T-cell (primary cell): ENCODE data around the gene COL6A3. TPM values are rescaled to one million over a fixed set of nuclear protein-coding genes. Genes with fewer than 3 reads are reported as not detected.

ENCODE experiments used
- ATAC-seq, 4 experiments: fragments of 200-7000 bp in 3 of 4; fragments of 150-1000 bp in 1 of 4; cut with Tn5 transposase; replicated peaks in 1 of 4; 1 replicate in 3 of 4; 2 replicates in 1 of 4; pipeline ENCODE4 v1.10.0; 2021; ENCODE audit warnings: moderate library complexity in 3 of 4, mild to moderate bottlenecking in 2 of 4, moderate number of reproducible peaks in 1 of 4
- CTCF ChIA-PET, 2 donors: fragments of 300-600 bp; sonication (Branson Sonifier 250); formaldehyde crosslinking; loops; one replicate each; lab custom pipeline; 2022; ENCODE audit warnings: antibody characterized with exemption in 2 of 2; lab: Charles Lee
- POLR2A ChIA-PET, 2 donors: fragments of 300-600 bp; sonication (Branson Sonifier 250); formaldehyde crosslinking; loops; one replicate each; lab custom pipeline; 2022; ENCODE audit warnings: antibody characterized with exemption in 2 of 2; lab: Charles Lee
- DNase-seq, 35 experiments: peaks; one replicate each; pipeline versions ENCODE4 v3.0.0 to v3.0.0-alpha.2; 2013 to 2023
- H3K27ac ChIP-seq: one replicate; pipeline ENCODE4 v1.5.1; 2013; ENCODE audit warnings: low read length
- H3K27me3 ChIP-seq, 2 experiments: replicated peaks in 1 of 2; 1 replicate in 1 of 2; 2 replicates in 1 of 2; pipeline versions ENCODE4 v1.6.1 to v1.7.0; 2013; ENCODE audit warnings: low read length in 1 of 2, mixed read lengths in 1 of 2; ENCODE audit not compliant: control insufficient read depth in 2 of 2, insufficient read depth in 2 of 2; ENCODE audit errors: extremely low read depth in 1 of 2
- H3K36me3 ChIP-seq, 2 donors: 1 replicate in 1 of 2; 2 replicates in 1 of 2; pipeline versions ENCODE4 v1.6.1 to v1.7.0; 2013; ENCODE audit warnings: low read length in 1 of 2; ENCODE audit not compliant: control insufficient read depth in 2 of 2, insufficient read depth in 1 of 2; ENCODE audit errors: extremely low read depth in 1 of 2
- H3K4me1 ChIP-seq, 2 experiments: 1 replicate in 1 of 2; 2 replicates in 1 of 2; pipeline versions ENCODE4 v1.6.1 to v1.7.0; 2013; ENCODE audit warnings: low read length in 2 of 2, mixed read lengths in 1 of 2; ENCODE audit not compliant: insufficient read depth in 2 of 2, control insufficient read depth in 1 of 2; ENCODE audit errors: extremely low read depth in 1 of 2
- H3K4me3 ChIP-seq, 2 donors: 1 replicate in 1 of 2; 2 replicates in 1 of 2; pipeline versions ENCODE4 v1.5.1 to v1.7.0; 2013; ENCODE audit warnings: mild to moderate bottlenecking in 2 of 2, low read length in 1 of 2, moderate library complexity in 1 of 2; ENCODE audit not compliant: control insufficient read depth in 1 of 2; ENCODE audit errors: extremely low read depth in 1 of 2
- H3K9me3 ChIP-seq: 2 replicates; pipeline ENCODE4 v1.7.0; 2013
- H3K27ac Mint-ChIP-seq, 2 donors: one replicate each; pipeline ENCODE4 v1.8.0; 2020 to 2021; ENCODE audit warnings: mild to moderate bottlenecking in 2 of 2, mixed read lengths in 2 of 2
- H3K27me3 Mint-ChIP-seq, 2 donors: one replicate each; pipeline ENCODE4 v1.8.0; 2021 to 2022; ENCODE audit warnings: mixed read lengths in 2 of 2
- H3K36me3 Mint-ChIP-seq: one replicate; pipeline ENCODE4 v1.8.0; 2021; ENCODE audit warnings: mixed read lengths
- H3K4me1 Mint-ChIP-seq, 3 donors: one replicate each; pipeline ENCODE4 v1.8.0; 2020 to 2022; ENCODE audit warnings: mixed read lengths in 3 of 3, mild to moderate bottlenecking in 1 of 3
- H3K4me3 Mint-ChIP-seq, 3 donors: one replicate each; pipeline ENCODE4 v1.8.0; 2020 to 2022; ENCODE audit warnings: mild to moderate bottlenecking in 3 of 3, mixed read lengths in 3 of 3, moderate library complexity in 3 of 3
- H3K9me3 Mint-ChIP-seq, 3 donors: one replicate each; pipeline ENCODE4 v1.8.0; 2020 to 2022; ENCODE audit warnings: mixed read lengths in 3 of 3
- WGBS: methylation state at CpG from one replicate; pipeline ENCODE4 v1.1.5; 2013; ENCODE audit warnings: missing lambda C conversion rate; ENCODE audit not compliant: insufficient coverage; 5-methylcytosine and 5-hydroxymethylcytosine counted together
- total RNA-seq, 35 experiments: library from RNA in 6 of 35; stranded (reverse) in 6 of 35; fragments of 120-200 nt in 1 of 35; gene quantifications; one replicate each; pipeline versions ENCODE4 v1.2.1 to v1.2.4 and lab custom pipeline; 2013 to 2026

Gene COL6A3
- total RNA-seq, 5 donors from 2014 or later (not counting 1 experiment from before 2014, with no cell fraction given): 1.5 to 2.9 (median 2.5) TPM

DNA sequence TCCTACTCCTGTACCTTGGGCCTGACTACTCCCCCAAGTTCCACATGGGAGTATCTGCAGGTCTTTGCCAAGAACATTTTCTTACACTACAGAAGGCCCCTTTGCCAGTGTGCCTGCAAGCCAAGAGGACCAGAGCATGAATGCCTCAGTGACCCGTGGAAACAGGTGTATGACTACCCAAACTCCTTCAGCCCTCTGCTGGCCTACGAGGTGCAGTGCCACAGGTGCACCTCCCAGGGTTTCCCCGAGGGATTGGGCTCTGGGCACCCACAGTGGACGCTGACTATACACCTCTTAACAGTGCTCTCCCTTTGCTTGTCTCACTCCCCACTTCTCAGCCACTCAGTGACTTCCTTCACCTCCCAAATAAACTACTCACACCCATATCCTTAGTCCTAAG is 91.4 kb downstream of the COL6A3 start:
- Histone ChIP-seq H3K27ac (no peak overlapping the region), H3K27me3 (peaks cover 0 to 4% of the 10 kb centered on the region in 2 experiments), H3K4me1 (no peaks in the 10 kb centered on the region), H3K9me3 (no peaks in the 10 kb centered on the region), H3K4me3 (no peak overlapping the region), H3K36me3 (no peaks in the 10 kb centered on the region)
- DNase-seq (no peak), ATAC-seq (no peak)
- Mint-ChIP-seq H3K27ac (no peak overlapping the region), H3K4me1 (no peaks in the 10 kb centered on the region), H3K36me3 (peaks cover 3% of the 10 kb centered on the region), H3K4me3 (no peak overlapping the region), H3K9me3 (no peaks in the 10 kb centered on the region), H3K27me3 (peaks cover 8 to 11% of the 10 kb centered on the region in 2 donors)
- 36% methylated on average over 4 of the region's 4 CpGs for WGBS
- ChIA-PET POLR2A (no interaction called here), CTCF (no interaction called here)

DNA sequence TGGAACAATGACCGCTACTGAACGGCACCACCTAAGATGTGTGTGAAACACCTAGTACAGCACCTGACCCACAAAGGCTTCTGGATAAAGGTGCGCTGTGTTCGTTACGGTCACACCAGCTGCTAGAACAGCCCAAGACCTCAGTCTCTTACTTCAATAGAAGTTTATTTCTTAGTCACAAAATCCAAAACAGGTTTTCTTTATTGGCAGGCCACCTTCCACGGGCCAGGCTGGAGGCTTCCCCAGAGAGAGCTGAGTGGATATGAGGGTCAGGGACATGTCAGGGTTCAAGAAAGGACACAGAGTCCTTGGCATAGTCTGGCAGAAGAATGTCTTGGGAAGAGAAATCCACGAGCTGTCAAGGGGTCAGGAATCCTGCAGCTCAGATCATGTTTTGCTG is 92.2 kb downstream of the COL6A3 start:
- Histone ChIP-seq H3K27ac (no peak overlapping the region), H3K4me3 (no peak overlapping the region), H3K36me3 (no peaks in the 10 kb centered on the region), H3K4me1 (no peaks in the 10 kb centered on the region), H3K9me3 (no peaks in the 10 kb centered on the region), H3K27me3 (peaks cover 0 to 4% of the 10 kb centered on the region in 2 experiments)
- ChIA-PET CTCF (no interaction called here), POLR2A (no interaction called here)
- peaks cover 3% of the 10 kb centered on the region for H3K36me3 Mint-ChIP-seq
- no peak overlapping the region for H3K27ac Mint-ChIP-seq
- ATAC-seq (no peak), DNase-seq (no peak)
- no peak overlapping the region for H3K4me3 Mint-ChIP-seq
- 89% methylated on average over 2 of the region's 7 CpGs for WGBS
- H3K9me3 Mint-ChIP-seq: no peaks in the 10 kb centered on the region
- H3K27me3 Mint-ChIP-seq: peaks cover 10 to 16% of the 10 kb centered on the region in 2 donors
- H3K4me1 Mint-ChIP-seq: no peaks in the 10 kb centered on the region

DNA sequence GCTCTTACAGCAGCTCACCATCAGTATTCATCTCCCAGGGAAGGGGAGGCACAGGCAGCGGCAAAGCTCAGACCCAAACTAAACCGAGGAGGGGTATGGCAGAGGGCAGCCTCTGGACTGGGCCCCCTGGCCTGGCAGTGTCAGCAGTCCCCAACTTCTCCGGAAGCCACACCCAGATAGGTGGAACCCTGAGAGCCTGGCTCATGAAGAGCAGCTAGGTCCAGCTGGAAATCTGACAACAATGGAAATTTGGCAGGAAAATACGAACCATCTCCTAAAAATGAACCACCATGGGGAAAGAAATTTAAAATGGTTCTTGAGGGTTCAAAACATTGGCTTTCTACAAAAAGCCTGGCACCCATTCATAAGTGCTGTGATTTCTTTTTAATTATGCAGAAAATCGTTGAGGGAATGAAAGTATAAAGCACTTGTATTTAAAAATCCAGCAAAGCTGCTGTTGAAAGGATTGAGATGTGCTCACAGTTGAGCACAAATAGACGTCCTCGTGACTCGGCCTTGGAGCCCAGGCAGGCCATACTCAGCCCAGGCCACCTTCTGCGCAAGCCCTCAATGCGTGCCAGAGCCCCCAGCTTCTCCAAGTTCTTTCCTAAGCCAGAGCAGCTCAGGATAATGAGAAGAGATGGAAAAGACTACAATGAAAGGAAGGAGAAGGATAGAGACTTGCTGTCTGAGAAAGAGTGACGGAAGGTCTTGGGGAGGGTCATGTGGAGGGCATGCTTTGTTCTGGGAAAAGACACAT is 93.0 kb downstream of the COL6A3 start:
- Mint-ChIP-seq H3K9me3 (no peaks in the 10 kb centered on the region), H3K36me3 (peaks cover 3% of the 10 kb centered on the region), H3K4me3 (no peak overlapping the region), H3K4me1 (no peaks in the 10 kb centered on the region), H3K27ac (no peak overlapping the region), H3K27me3 (peaks cover 10 to 16% of the 10 kb centered on the region in 2 donors)
- Histone ChIP-seq H3K4me1 (no peaks in the 10 kb centered on the region), H3K9me3 (no peaks in the 10 kb centered on the region), H3K36me3 (no peaks in the 10 kb centered on the region), H3K27me3 (peaks cover 0 to 4% of the 10 kb centered on the region in 2 experiments), H3K4me3 (no peak overlapping the region), H3K27ac (no peak overlapping the region)
- ATAC-seq (no peak), DNase-seq (no peak)
- WGBS: 79% methylated on average over 9 of the region's 11 CpGs
- POLR2A ChIA-PET: no interaction called here
- CTCF ChIA-PET: no interaction called here

DNA sequence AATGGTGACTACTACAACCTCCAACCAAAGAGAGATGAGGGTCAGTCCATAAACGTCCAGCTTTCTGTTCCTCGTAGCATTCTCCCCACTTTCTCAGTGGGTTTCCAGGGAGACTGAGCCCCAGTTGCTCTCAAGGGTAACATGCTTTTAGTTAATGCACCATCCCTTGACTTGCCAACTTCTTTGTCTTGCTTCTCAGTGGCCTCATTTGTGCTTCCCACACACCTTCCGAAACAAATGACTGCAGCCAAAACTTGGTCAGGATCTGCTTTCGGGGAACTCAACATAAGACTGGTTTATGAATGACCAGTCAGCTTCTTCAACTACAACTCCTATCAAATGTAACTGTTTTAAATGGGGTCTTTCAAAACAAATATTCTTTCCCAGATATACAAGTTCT is 94.1 kb downstream of the COL6A3 start:
- H3K27me3 ChIP-seq: peaks cover 0 to 9% of the 10 kb centered on the region in 2 experiments
- H3K36me3 ChIP-seq: no peaks in the 10 kb centered on the region
- POLR2A ChIA-PET: no interaction called here
- no peak for ATAC-seq
- CTCF ChIA-PET: no interaction called here
- 86% methylated on average over 3 of the region's 4 CpGs for whole genome bisulfite sequencing
- no peaks in the 10 kb centered on the region for H3K9me3 ChIP-seq
- H3K4me3 ChIP-seq: no peak overlapping the region
- Mint-ChIP-seq H3K4me1 (no peaks in the 10 kb centered on the region), H3K27ac (no peak overlapping the region), H3K9me3 (no peaks in the 10 kb centered on the region), H3K4me3 (no peak overlapping the region), H3K27me3 (peaks cover 10 to 16% of the 10 kb centered on the region in 2 donors), H3K36me3 (no peaks in the 10 kb centered on the region)
- no peaks in the 10 kb centered on the region for H3K4me1 ChIP-seq
- H3K27ac ChIP-seq: no peak overlapping the region
- no peak for DNase-seq

DNA sequence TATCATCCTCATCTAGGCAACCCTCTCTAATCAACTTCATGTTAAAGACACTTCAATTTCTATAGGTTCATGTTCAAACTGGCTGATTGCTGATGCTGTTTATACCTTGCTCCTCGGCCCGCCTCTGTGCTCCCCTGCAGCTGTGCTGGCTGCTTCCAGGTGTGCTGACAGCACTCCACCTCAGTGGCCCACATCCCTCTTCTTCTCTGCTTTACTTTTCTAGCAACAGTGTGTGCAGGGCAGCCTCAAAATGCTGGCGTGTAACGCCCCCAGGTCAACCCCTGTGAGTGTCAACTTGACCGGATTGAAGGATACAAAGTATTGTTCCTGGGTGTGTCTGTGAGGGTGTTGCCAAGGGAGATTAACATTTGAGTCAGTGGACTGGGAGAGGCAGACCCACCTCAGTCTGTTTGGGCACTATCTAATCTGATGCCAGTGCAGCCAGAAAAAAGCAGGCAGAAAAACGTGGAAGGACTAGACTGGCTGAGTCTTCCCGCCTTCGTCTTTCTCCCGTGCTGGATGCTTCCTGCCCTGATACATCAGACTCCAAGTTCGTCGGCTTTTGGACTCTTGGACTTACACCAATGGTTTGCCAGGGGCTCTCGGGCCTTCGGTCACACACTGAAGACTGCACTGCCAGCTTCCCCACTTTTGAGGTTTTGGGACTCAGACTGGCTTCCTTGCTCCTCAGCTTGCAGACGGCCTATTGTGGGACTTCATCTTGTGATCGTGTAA is 94.7 kb downstream of the COL6A3 start:
- Histone ChIP-seq H3K4me3 (no peak overlapping the region), H3K36me3 (no peaks in the 10 kb centered on the region), H3K9me3 (no peaks in the 10 kb centered on the region), H3K27ac (no peak overlapping the region), H3K4me1 (no peaks in the 10 kb centered on the region), H3K27me3 (peaks cover 0 to 12% of the 10 kb centered on the region in 2 experiments)
- WGBS: 95% methylated on average over 13 of the region's 15 CpGs
- H3K27ac Mint-ChIP-seq: no peak overlapping the region
- no peaks in the 10 kb centered on the region for H3K9me3 Mint-ChIP-seq
- no peaks in the 10 kb centered on the region for H3K36me3 Mint-ChIP-seq
- ChIA-PET CTCF (no interaction called here), POLR2A (no interaction called here)
- H3K27me3 Mint-ChIP-seq: peaks cover 10 to 16% of the 10 kb centered on the region in 2 donors
- ATAC-seq (no peak), DNase-seq (no peak)
- H3K4me3 Mint-ChIP-seq: no peak overlapping the region
- no peaks in the 10 kb centered on the region for H3K4me1 Mint-ChIP-seq

DNA sequence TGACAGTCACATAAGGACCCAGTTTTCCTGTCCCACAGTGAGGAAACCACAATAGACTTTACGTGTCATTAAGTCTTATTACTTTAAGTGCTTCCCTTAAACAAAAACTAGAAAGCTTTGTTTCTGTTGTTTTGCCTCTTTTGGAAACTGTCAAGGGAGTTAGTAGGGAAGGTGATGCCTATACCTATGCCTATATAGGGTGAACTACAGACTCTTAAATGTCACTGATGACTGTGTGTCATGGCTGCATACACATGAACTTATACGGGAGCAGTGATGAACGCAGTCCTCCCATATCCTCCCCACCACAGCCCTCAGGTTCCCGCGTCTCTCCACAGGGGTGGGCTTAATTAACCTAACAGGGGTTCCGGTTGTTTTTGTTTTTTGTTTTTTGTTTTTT is 97.6 kb downstream of the COL6A3 start:
- no peak overlapping the region for H3K4me3 Mint-ChIP-seq
- no peaks in the 10 kb centered on the region for H3K9me3 Mint-ChIP-seq
- H3K4me1 Mint-ChIP-seq: no peaks in the 10 kb centered on the region
- WGBS: 100% methylated on average over 1 of the region's 6 CpGs
- Histone ChIP-seq H3K36me3 (no peaks in the 10 kb centered on the region), H3K27ac (no peak overlapping the region), H3K9me3 (no peaks in the 10 kb centered on the region), H3K4me3 (no peak overlapping the region), H3K27me3 (peaks cover 0 to 12% of the 10 kb centered on the region in 2 experiments), H3K4me1 (no peaks in the 10 kb centered on the region)
- peaks cover 15 to 16% of the 10 kb centered on the region in 2 donors for H3K27me3 Mint-ChIP-seq
- POLR2A ChIA-PET: no interaction called here
- no peak for DNase-seq
- no peak for ATAC-seq
- H3K27ac Mint-ChIP-seq: no peak overlapping the region
- H3K36me3 Mint-ChIP-seq: no peaks in the 10 kb centered on the region
- CTCF ChIA-PET: no interaction called here
